GM18505 (cell line): ENCODE data around the gene HS3ST1.

Experiments used
- ATAC-seq: cut with Tn5 transposase; IDR thresholded peaks from one replicate; pipeline ENCODE4 v1.9.1; 2021; ENCODE audit not compliant: unreplicated experiment
- POLR2A ChIP-seq: IDR thresholded peaks from 4 replicates; pipeline ENCODE4 v1.6.1; 2011; ENCODE audit warnings: borderline replicate concordance; ENCODE audit not compliant: insufficient read depth, insufficient read length; ENCODE audit errors: extremely low read depth

Gene HS3ST1

DNA sequence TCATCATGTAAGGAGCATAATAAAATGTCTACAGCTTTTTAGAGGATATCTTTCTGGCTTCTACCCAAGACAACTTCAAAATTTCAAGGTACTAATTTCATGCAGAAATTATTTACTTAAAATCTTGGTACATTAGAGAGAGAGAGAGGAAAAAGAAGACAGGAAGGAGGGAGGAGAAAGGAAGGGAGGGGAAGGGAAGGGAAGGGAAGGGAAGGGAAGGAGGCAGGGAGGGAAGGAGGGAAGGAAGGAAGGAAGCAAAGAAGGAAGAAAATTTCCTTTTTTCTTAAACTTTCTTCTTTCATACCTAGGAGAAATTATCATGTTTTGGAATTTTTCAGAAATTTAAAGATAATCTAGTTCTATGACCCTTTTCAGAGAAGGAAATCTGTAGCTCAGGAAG lies 61.8 kb downstream of the HS3ST1 start:
- no peak for ATAC-seq

DNA sequence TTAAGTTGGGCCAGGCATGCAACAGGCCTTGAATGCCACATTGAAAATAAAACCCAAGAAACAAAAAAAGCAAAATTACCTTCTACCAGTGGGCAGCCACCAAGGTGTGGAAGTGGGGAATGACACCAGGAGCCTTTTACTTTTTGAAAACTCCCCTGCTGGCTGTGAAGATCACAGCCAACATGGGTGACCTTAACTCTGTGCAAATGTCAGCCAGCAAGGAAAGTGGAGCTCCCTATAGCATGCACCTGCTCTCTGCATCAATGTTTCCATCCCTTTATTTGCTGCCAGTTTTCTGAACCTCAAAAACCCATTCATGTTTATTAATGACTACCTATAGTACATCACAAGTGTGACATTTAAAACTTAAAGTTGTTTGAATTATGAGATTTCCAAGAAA lies 63.7 kb downstream of the HS3ST1 start:
- no peak for TF ChIP-seq POLR2A
- no peak for ATAC-seq

More for the DNA sequence above, 61.8 kb downstream of the HS3ST1 start:
- TF ChIP-seq POLR2A = no peak

DNA sequence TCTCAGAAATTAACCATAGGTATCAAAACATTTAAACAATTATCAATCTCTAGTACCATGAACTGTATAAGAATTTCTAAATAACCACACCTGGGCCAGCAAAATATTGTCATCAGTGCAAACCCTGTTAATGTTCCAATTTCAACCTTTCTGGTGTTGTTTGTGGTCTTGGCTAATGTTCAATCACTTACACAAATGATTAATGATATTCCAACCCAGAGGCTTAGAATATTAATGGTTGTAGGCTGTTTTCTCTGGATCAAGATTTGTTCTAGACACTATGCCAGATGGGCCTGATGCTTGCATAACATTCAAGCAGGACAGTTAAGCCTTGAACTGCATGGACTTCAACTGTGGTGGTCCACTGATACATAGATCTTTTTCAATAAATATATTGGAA lies 69.1 kb downstream of the HS3ST1 start:
- no peak for ATAC-seq
- TF ChIP-seq POLR2A = no peak

DNA sequence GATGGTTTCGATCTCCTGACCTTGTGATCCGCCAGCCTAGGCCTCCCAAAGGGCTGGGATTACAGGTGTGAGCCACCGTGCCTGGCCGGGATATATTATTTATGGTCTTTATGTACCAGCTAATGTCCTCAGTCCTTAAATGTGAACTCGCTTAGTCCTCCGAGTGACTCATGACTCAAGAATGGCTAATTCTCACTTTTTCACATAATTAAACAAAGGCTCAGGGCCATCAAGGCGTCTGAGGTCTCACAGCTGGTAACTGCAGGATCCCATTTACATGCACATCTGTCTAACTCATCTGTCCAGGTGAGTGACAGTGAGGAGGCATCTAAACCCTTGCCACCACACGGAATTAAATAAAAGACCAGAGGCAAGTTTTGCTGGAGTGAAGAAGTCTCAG lies 73.5 kb downstream of the HS3ST1 start:
- no peak for TF ChIP-seq POLR2A
- no peak for ATAC-seq

DNA sequence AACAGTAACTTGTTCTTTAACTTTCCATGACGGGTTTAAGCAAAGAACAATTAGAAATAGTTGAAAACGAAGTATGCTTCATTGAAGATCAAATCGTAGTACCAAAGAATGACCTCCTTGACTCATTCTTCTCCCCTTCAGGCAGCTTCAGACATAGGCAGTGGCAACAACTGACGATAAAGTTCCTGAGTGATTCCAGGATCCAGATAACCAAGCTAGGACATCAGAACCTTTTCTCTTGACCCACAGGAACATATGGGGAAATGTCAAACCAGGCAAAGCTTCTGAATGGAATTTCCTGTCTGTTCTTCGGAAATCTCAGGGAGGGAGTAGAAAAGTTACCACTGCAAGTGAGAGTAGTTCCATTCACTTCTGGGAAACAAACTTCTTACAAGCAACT lies 74.2 kb downstream of the HS3ST1 start:
- no peak for ATAC-seq
- TF ChIP-seq POLR2A = no peak

DNA sequence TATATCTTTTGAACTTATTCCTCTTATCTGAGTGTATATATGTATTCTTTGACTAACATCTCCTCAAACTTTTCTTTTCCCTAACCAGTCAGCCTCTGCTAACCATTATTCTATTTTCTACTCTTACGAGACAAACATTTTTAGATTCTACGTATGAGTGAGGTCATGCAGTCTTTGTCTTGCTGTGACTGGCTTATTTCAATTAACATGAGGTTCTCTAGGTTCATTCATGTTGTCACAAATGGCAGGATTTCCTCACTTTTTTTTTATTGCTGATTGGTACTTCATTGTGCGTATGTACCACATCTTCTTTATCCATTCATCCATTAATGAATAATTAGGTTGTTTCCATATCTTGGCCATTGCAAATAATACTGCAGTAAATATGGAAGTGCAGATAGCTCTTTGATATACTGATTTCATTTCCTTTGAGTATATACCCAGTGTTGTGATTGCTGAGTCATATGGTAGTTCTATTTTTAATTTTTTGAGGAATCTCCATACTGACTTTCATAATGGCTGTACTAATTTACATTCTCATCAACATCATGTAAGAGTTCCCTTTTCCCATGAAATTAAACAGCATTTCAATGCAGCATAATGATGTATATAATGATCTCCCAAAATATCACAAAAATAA lies 80.1 kb downstream of the HS3ST1 start:
- no peak for ATAC-seq
- no peak for TF ChIP-seq POLR2A

DNA sequence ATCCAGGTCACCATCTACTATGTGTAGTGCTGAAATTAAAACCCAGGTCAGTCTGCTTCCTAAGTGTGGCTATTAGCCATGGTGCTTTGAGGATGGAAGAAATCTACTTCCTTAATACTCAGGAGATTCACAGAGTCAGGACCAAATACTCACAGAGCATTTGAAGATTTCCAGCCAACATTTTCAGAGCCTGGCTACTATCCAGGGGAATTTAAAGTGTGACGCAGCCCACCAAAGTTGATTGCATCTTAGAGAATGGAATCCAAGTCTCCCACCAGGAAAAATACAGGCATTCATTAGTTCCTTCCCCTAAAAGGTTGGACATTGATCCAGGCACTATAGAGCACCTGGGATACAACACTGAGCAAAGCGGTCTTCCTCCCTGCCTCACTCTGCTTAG lies 83.8 kb downstream of the HS3ST1 start:
- no peak for TF ChIP-seq POLR2A
- no peak for ATAC-seq

DNA sequence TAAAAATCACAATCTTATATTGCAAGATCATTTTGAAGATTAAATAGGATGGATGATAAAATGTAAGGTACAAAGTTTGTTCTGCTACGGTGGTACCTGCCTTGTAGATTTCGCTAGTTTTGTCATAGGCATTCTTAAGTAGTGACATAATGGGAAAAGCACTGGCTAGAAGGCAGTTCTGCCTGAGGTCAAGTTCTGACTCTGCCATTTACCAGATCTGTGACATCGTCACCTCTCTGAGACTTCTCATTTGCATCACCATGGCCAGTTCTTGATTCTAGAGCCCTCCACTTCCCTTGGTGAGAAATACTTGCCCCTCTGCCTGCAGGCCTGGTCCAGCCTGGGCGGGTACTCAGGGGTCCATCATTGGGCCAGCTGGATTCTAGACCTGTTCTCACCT lies 85.2 kb downstream of the HS3ST1 start:
- no peak for ATAC-seq

More for the DNA sequence above, 85.2 kb downstream of the HS3ST1 start:
- TF ChIP-seq POLR2A = no peak
